GM12873 (cell line): Measurements from ENCODE around the gene R3HDM2.

ENCODE experiments used
- CTCF ChIP-seq: IDR thresholded peaks from 2 replicates; pipeline ENCODE4 v1.5.1; 2012; ENCODE audit warnings: low read depth, mild to moderate bottlenecking, moderate library complexity, low read length, control low read depth; ENCODE audit not compliant: insufficient read depth; ENCODE audit errors: missing control alignments

R3HDM2 gene

GRCh38 chr12:57460468-57460784, 29.6 kb upstream of the R3HDM2 start:
- TF ChIP-seq CTCF, result no peak

GRCh38 chr12:57459750-57460467, 29.1 kb upstream of the R3HDM2 start, which contains the start of gene GLI1:
Gene GLI1 (plus strand): TSS chr12:57459785. CDS start chr12:57463692, 3,907 bp downstream.
- TF ChIP-seq CTCF, result no peak

- peak; percentile 97 for TF ChIP-seq CTCF
Observed at GRCh38 chr12:57459055-57459749, 28.4 kb upstream of the R3HDM2 start.

GRCh38 chr12:57458665-57459054, 27.8 kb upstream of the R3HDM2 start:
- no peak for TF ChIP-seq CTCF

GRCh38 chr12:57456737-57457490, 26.1 kb upstream of the R3HDM2 start:
- no peak for TF ChIP-seq CTCF

- peak; percentile 89 for TF ChIP-seq CTCF
Observed at GRCh38 chr12:57456145-57456700, 25.4 kb upstream of the R3HDM2 start.

- TF ChIP-seq CTCF, result no peak
Observed at GRCh38 chr12:57455374-57456144, 24.7 kb upstream of the R3HDM2 start.
